IMR-90 (cell line): ENCODE measurements around the gene C3orf49. TPM values are rescaled to one million over a fixed set of nuclear protein-coding genes. Genes with fewer than 3 reads are reported as not detected.

Source experiments
- ATAC-seq: fragments of 200-7000 bp; cut with Tn5 transposase; 2 replicates; pipeline ENCODE4 v1.9.1; 2020; ENCODE audit warnings: low read depth, mild to moderate bottlenecking, moderate library complexity
- BruUV-seq: library from RNA; stranded (reverse); fragments of 400-500 nt; replicated peaks from 2 replicates; lab custom pipeline; 2021; lab: Mats Ljungman, UMichigan
- CTCF ChIA-PET: fragments of 300-600 bp; formaldehyde crosslinking; extraction: SDS; loops from one replicate; lab custom pipeline; 2021; ENCODE audit warnings: antibody characterized with exemption; lab: Yijun Ruan, JAX
- POLR2A ChIA-PET: fragments of 300-600 bp; sonication (Branson Sonifier 250); formaldehyde crosslinking; loops from one replicate; lab custom pipeline; 2022; ENCODE audit warnings: antibody characterized with exemption; ENCODE audit not compliant: unreplicated experiment; lab: Charles Lee
- DNase-seq: peaks from one replicate; pipeline ENCODE4 v3.0.0; 2013
- H2AFZ ChIP-seq: replicated peaks from 2 replicates; pipeline ENCODE3; 2013; ENCODE audit warnings: low read length, mild to moderate bottlenecking; ENCODE audit not compliant: poor library complexity
- H2AK5ac ChIP-seq: 2 replicates; pipeline ENCODE4 v1.6.1; 2013; ENCODE audit warnings: low read depth, low read length, inconsistent platforms
- H2AK9ac ChIP-seq: replicated peaks from 2 replicates; pipeline ENCODE3; 2013; ENCODE audit warnings: mild to moderate bottlenecking, low read depth, low read length, moderate library complexity; ENCODE audit not compliant: poor library complexity
- H2BK120ac ChIP-seq: 2 replicates; pipeline ENCODE4 v1.6.1; 2013; ENCODE audit warnings: low read depth, low read length, inconsistent platforms
- H2BK15ac ChIP-seq: 3 replicates; pipeline ENCODE4 v1.6.1; 2013; ENCODE audit warnings: low read depth, low read length, inconsistent platforms
- H2BK20ac ChIP-seq: 2 replicates; pipeline ENCODE4 v1.6.1; 2013; ENCODE audit warnings: low read depth, mild to moderate bottlenecking, inconsistent platforms, low read length, moderate library complexity
- H2BK5ac ChIP-seq: 2 replicates; pipeline ENCODE4 v1.6.1; 2013; ENCODE audit warnings: mild to moderate bottlenecking, low read depth, low read length, inconsistent platforms; ENCODE audit not compliant: poor library complexity, severe bottlenecking
- H3K14ac ChIP-seq: replicated peaks from 2 replicates; pipeline ENCODE4 v1.6.1; 2013; ENCODE audit warnings: low read depth, low read length, inconsistent platforms
- H3K18ac ChIP-seq: 2 replicates; pipeline ENCODE4 v1.6.1; 2013; ENCODE audit warnings: low read depth, low read length, control low read depth
- H3K23ac ChIP-seq: 2 replicates; pipeline ENCODE4 v1.6.1; 2013; ENCODE audit warnings: low read depth, low read length, inconsistent platforms
- H3K27ac ChIP-seq: 2 replicates; pipeline ENCODE4 v1.5.1; 2013; ENCODE audit warnings: mild to moderate bottlenecking, control low read depth, low read length; ENCODE audit not compliant: insufficient read depth
- H3K27me3 ChIP-seq: 2 replicates; pipeline ENCODE4 v1.6.1; 2013; ENCODE audit warnings: low read length; ENCODE audit not compliant: control insufficient read depth, insufficient read depth
- H3K36me3 ChIP-seq: 2 replicates; pipeline ENCODE4 v1.6.1; 2013; ENCODE audit warnings: low read length, mixed read lengths; ENCODE audit not compliant: control insufficient read depth, insufficient read depth
- H3K4ac ChIP-seq: 2 replicates; pipeline ENCODE4 v1.6.1; 2013; ENCODE audit warnings: low read depth, low read length, inconsistent platforms
- H3K4me1 ChIP-seq: 2 replicates; pipeline ENCODE4 v1.6.1; 2013; ENCODE audit warnings: low read length, mixed read lengths; ENCODE audit not compliant: control insufficient read depth, insufficient read depth
- H3K4me2 ChIP-seq: 2 replicates; pipeline ENCODE4 v1.6.1; 2013; ENCODE audit warnings: low read depth, mild to moderate bottlenecking, control low read depth, low read length, moderate library complexity
- H3K4me3 ChIP-seq: 2 replicates; pipeline ENCODE4 v1.5.1; 2013; ENCODE audit warnings: low read depth, mild to moderate bottlenecking, control low read depth, low read length, moderate library complexity; ENCODE audit not compliant: insufficient read depth
- H3K56ac ChIP-seq: 2 replicates; pipeline ENCODE4 v1.6.1; 2013; ENCODE audit warnings: low read length, inconsistent platforms; ENCODE audit not compliant: insufficient read depth; ENCODE audit errors: extremely low read depth
- H3K79me1 ChIP-seq, 2 experiments: 2 replicates each; pipeline ENCODE4 v1.6.1; 2013; ENCODE audit warnings: low read length in 2 of 2, inconsistent platforms in 1 of 2, low read depth in 1 of 2
- H3K9ac ChIP-seq: 2 replicates; pipeline ENCODE4 v1.6.1; 2013; ENCODE audit warnings: low read depth, low read length, control low read depth
- H3K9me1 ChIP-seq: 2 replicates; pipeline ENCODE4 v1.6.1; 2013; ENCODE audit warnings: low read length, inconsistent platforms; ENCODE audit not compliant: insufficient read depth
- H3K9me3 ChIP-seq: 2 replicates; pipeline ENCODE4 v1.6.1; 2013; ENCODE audit warnings: low read length; ENCODE audit not compliant: control insufficient read depth, insufficient read depth
- H4K20me1 ChIP-seq: 2 replicates; pipeline ENCODE4 v1.6.1; 2013; ENCODE audit warnings: low read length, inconsistent platforms; ENCODE audit not compliant: insufficient read depth
- H4K5ac ChIP-seq: 2 replicates; pipeline ENCODE4 v1.6.1; 2013; ENCODE audit warnings: mild to moderate bottlenecking, low read depth, low read length, control low read depth
- H4K8ac ChIP-seq, 2 experiments: 2 replicates each; pipeline ENCODE4 v1.6.1; 2013; ENCODE audit warnings: low read depth in 2 of 2, low read length in 2 of 2, control low read depth in 1 of 2, inconsistent platforms in 1 of 2
- H4K91ac ChIP-seq: 2 replicates; pipeline ENCODE4 v1.6.1; 2013; ENCODE audit warnings: low read depth, low read length, inconsistent platforms; ENCODE audit not compliant: insufficient read depth
- BHLHE40 ChIP-seq: fragments of 150-350 bp; IDR thresholded peaks from 2 replicates; pipeline ENCODE4 v1.6.1; 2016; ENCODE audit warnings: mild to moderate bottlenecking, low read depth, low read length
- MAZ ChIP-seq: IDR thresholded peaks from 2 replicates; pipeline ENCODE4 v1.6.1; 2012; ENCODE audit warnings: low read depth, mild to moderate bottlenecking, low read length, improper control_type of control experiment, moderate library complexity, borderline replicate concordance
- MXI1 ChIP-seq: IDR thresholded peaks from 2 replicates; pipeline ENCODE4 v1.6.1; 2012; ENCODE audit warnings: low read depth, mild to moderate bottlenecking, low read length, moderate library complexity, borderline replicate concordance
- NFE2L2 ChIP-seq: fragments of 150-350 bp; IDR thresholded peaks from 2 replicates; pipeline ENCODE4 v1.6.1; 2016; ENCODE audit warnings: low read depth, mild to moderate bottlenecking, low read length
- RAD21 ChIP-seq: IDR thresholded peaks from 2 replicates; pipeline ENCODE4 v1.6.1; 2012; ENCODE audit warnings: low read length, improper control_type of control experiment
- RFX5 ChIP-seq: IDR thresholded peaks from 2 replicates; pipeline ENCODE4 v1.8.0; 2012; ENCODE audit warnings: low read depth, mild to moderate bottlenecking, low read length, moderate library complexity
- USF2 ChIP-seq: fragments of 150-350 bp; IDR thresholded peaks from 2 replicates; pipeline ENCODE4 v1.6.1; 2017; ENCODE audit warnings: mild to moderate bottlenecking, antibody characterized with exemption, low read length, low read depth
- WGBS, 2 experiments: methylation state at CpG; one replicate each; pipeline versions ENCODE4 v1.1.5 to v1.1.7; 2013; ENCODE audit warnings: missing lambda C conversion rate in 2 of 2; ENCODE audit not compliant: insufficient read length in 1 of 2; ENCODE audit errors: extremely low coverage in 2 of 2; 5-methylcytosine and 5-hydroxymethylcytosine counted together
- dilution Hi-C: fragments of 300-500 bp; cut with HindIII; formaldehyde crosslinking; loops from one replicate; pipeline ENCODE4 v1.14.3; 2018; ENCODE audit warnings: low sequenced_read_pairs; ENCODE audit not compliant: unreplicated experiment
- in situ Hi-C: fragments of 300-500 bp; cut with MboI; formaldehyde crosslinking; loops from 3 replicates; pipeline ENCODE4 v1.14.3; 2019; ENCODE audit warnings: low sequenced_read_pairs, inconsistent platforms, mixed read lengths
- intact Hi-C: fragments of 100-400 bp; cut with micrococcal nuclease; formaldehyde crosslinking; loops from 2 replicates; pipeline ENCODE4 v1.10.0; 2022
- polyA plus RNA-seq, 3 experiments: library from polyadenylated mRNA; depleted of rRNA; stranded (reverse); fragments of >200 nt; gene quantifications; 2 replicates each; pipeline ENCODE4 v1.2.3, GENCODE V29; 2012; ENCODE audit warnings: low replicate concordance in 1 of 3
- total RNA-seq: library from RNA; depleted of rRNA; stranded (reverse); fragments of >200 nt; gene quantifications from 2 replicates; pipeline ENCODE4 v1.2.3, GENCODE V29; 2012
- TF ChIP-seq, protein P1 (sequence below): fragments of 150-350 bp; IDR thresholded peaks from 2 replicates; pipeline ENCODE4 v1.6.1; 2016; ENCODE audit warnings: low read depth, mild to moderate bottlenecking, low read length, moderate library complexity, borderline replicate concordance

Gene C3orf49
- total and polyA plus RNA-seq, 2 of the 4 experiments (the other 2 are of a cell fraction) = not detected

- no peaks in the 10 kb centered on the region for H3K27me3 ChIP-seq
- DNase-seq = no peak
- no peak overlapping the region for H2AK5ac ChIP-seq
- no peak overlapping the region for H3K4me3 ChIP-seq
- in situ Hi-C loops = no loop called here
- no peak overlapping the region for H2BK5ac ChIP-seq
- H3K36me3 ChIP-seq = no peaks in the 10 kb centered on the region
- no peak overlapping the region for H3K18ac ChIP-seq
- H3K9me1 ChIP-seq = peaks cover 10% of the 10 kb centered on the region
- no peak overlapping the region for H3K4ac ChIP-seq
- no peak overlapping the region for H2AK9ac ChIP-seq
- H3K79me1 ChIP-seq = peaks cover 45 to 70% of the 10 kb centered on the region in 2 experiments
- H3K4me1 ChIP-seq = peaks cover 9% of the 10 kb centered on the region
- POLR2A ChIA-PET = no interaction called here
- no peak overlapping the region for H3K9ac ChIP-seq
- no peak overlapping the region for H2BK120ac ChIP-seq
- no peak overlapping the region for H3K23ac ChIP-seq
- H3K56ac ChIP-seq = no peak overlapping the region
- TF ChIP-seq RAD21 = no peak
- TF ChIP-seq BHLHE40 = no peak
- TF ChIP-seq MAZ = no peak
- no peak for TF ChIP-seq RFX5
- TF ChIP-seq MXI1 = no peak
- TF ChIP-seq, protein P1, sequence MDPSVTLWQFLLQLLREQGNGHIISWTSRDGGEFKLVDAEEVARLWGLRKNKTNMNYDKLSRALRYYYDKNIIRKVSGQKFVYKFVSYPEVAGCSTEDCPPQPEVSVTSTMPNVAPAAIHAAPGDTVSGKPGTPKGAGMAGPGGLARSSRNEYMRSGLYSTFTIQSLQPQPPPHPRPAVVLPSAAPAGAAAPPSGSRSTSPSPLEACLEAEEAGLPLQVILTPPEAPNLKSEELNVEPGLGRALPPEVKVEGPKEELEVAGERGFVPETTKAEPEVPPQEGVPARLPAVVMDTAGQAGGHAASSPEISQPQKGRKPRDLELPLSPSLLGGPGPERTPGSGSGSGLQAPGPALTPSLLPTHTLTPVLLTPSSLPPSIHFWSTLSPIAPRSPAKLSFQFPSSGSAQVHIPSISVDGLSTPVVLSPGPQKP = no peak
- no peak for TF ChIP-seq NFE2L2
- no peak for TF ChIP-seq USF2
- H2AFZ ChIP-seq = no peak overlapping the region
- no CpG with 5 or more reads among the region's 2 CpGs for WGBS, 2 experiments
- H2BK15ac ChIP-seq = no peak overlapping the region
- peaks cover 57% of the 10 kb centered on the region; the same call in 1 of the 2 replicates for H4K20me1 ChIP-seq
- CTCF ChIA-PET = no interaction called here
- no peaks in the 10 kb centered on the region for H3K9me3 ChIP-seq
- no peak overlapping the region for H4K91ac ChIP-seq
- no peak overlapping the region for H4K5ac ChIP-seq
- dilution Hi-C loops = no loop called here
- H2BK20ac ChIP-seq = no peak overlapping the region
- intact Hi-C loops = loop anchor here (5.0 kb wide), 1 partner anchor 37 kb away; the partner anchor contains the start of gene SCAANT1
- H3K4me2 ChIP-seq = no peak overlapping the region
- no peak overlapping the region for H3K14ac ChIP-seq
- BruUV-seq = no TSS peak
- no peak for ATAC-seq
- no peak overlapping the region for H3K27ac ChIP-seq
- no peak overlapping the region for H4K8ac ChIP-seq
Observed at GRCh38 chr3:63875510-63875909, 56.4 kb downstream of the C3orf49 start.
